Activated CD4-positive, alpha-beta memory T cell treated with anti-CD3 and anti-CD28 coated beads, Interleukin-2, amount 10 ng/mL, durations not matched to agents 7 days and 5 days (primary cell): Measurements from ENCODE around the gene MTCL1. TPM values are rescaled to one million over a fixed set of nuclear protein-coding genes. Genes with fewer than 3 reads are reported as not detected.

Experiments
- CTCF ChIA-PET: fragments of 350-600 bp; sonication (Branson Sonifier 250); formaldehyde crosslinking; loops from one replicate; lab custom pipeline; 2021; ENCODE audit warnings: antibody characterized with exemption, inconsistent platforms; lab: Charles Lee
- POLR2A ChIA-PET: fragments of 350-600 bp; sonication (Branson Sonifier 250); formaldehyde crosslinking; loops from one replicate; lab custom pipeline; 2021; ENCODE audit warnings: antibody characterized with exemption; lab: Charles Lee
- DNase-seq: peaks from one replicate; pipeline ENCODE4 v3.0.0-alpha.2; 2020
- H3K27ac Mint-ChIP-seq: one replicate; pipeline ENCODE4 v1.8.0; 2021; ENCODE audit warnings: mild to moderate bottlenecking, mixed read lengths
- H3K27me3 Mint-ChIP-seq: one replicate; pipeline ENCODE4 v1.8.0; 2021; ENCODE audit warnings: mixed read lengths
- H3K36me3 Mint-ChIP-seq: one replicate; pipeline ENCODE4 v1.8.0; 2021; ENCODE audit warnings: low read depth, mixed read lengths
- H3K4me1 Mint-ChIP-seq: one replicate; pipeline ENCODE4 v1.8.0; 2021; ENCODE audit warnings: mixed read lengths
- H3K4me3 Mint-ChIP-seq: one replicate; pipeline ENCODE4 v1.8.0; 2021; ENCODE audit warnings: mild to moderate bottlenecking, mixed read lengths
- H3K9me3 Mint-ChIP-seq: one replicate; pipeline ENCODE4 v1.8.0; 2021; ENCODE audit warnings: mixed read lengths
- total RNA-seq, 2 experiments: library from RNA; stranded (reverse); gene quantifications; one replicate each; pipeline ENCODE4 v1.2.3, GENCODE V29; 2021

Gene MTCL1
- total RNA-seq, 2 experiments from 2014 or later = 0.75 to 1.1 TPM

DNA sequence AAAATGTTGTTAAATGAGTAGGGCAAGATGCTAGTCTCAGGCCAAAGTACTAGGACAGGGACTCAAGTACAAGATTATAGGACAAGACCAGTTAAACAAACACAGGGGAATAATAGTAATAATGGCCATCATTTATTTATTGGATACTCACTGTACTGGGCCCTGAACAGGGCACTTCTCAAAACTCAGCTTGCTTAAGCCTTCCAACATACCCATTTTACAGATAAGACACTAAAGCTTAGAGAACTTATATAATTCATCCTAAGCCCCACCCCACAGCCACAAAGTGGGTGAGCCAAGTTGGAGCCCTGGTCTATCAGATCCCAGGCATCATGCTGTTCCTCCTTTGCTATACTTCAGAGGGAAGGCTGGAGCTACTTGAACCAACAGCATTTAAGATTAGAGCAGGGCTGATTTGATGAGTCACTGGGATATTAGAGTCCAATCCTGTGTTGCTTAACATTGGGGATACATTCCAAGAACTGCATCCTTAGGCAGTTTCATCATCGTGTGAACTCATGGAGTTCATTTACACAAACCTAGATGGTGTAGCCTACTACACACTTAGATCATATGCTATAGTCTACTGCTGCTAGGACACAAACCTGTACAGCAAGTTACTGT is 153.6 kb downstream of the MTCL1 start:
- Mint-ChIP-seq H3K36me3 (no peaks in the 10 kb centered on the region), H3K4me3 (no peak overlapping the region), H3K27me3 (peaks cover 3% of the 10 kb centered on the region), H3K27ac (no peak overlapping the region), H3K9me3 (no peaks in the 10 kb centered on the region), H3K4me1 (no peaks in the 10 kb centered on the region)
- ChIA-PET POLR2A (no interaction called here), CTCF (no interaction called here)
- no peak for DNase-seq

- CTCF ChIA-PET = no interaction called here
- Mint-ChIP-seq H3K4me1 (no peaks in the 10 kb centered on the region), H3K27me3 (no peaks in the 10 kb centered on the region), H3K27ac (no peak overlapping the region), H3K36me3 (no peaks in the 10 kb centered on the region), H3K9me3 (no peaks in the 10 kb centered on the region), H3K4me3 (no peak overlapping the region)
- POLR2A ChIA-PET = no interaction called here
- DNase-seq = no peak
Measured at GRCh38 chr18:8860845-8861642, 155.7 kb downstream of the MTCL1 start.

- H3K4me3 Mint-ChIP-seq = no peak overlapping the region
- H3K27me3 Mint-ChIP-seq = no peaks in the 10 kb centered on the region
- no peaks in the 10 kb centered on the region for H3K36me3 Mint-ChIP-seq
- H3K9me3 Mint-ChIP-seq = no peaks in the 10 kb centered on the region
- CTCF ChIA-PET = no interaction called here
- H3K27ac Mint-ChIP-seq = no peak overlapping the region
- no peak for DNase-seq
- POLR2A ChIA-PET = no interaction called here
- H3K4me1 Mint-ChIP-seq = no peaks in the 10 kb centered on the region
Measured at GRCh38 chr18:8863427-8863826, 158.1 kb downstream of the MTCL1 start.

- H3K36me3 Mint-ChIP-seq = no peaks in the 10 kb centered on the region
- DNase-seq = no peak
- H3K9me3 Mint-ChIP-seq = no peaks in the 10 kb centered on the region
- ChIA-PET CTCF (interaction anchor here (1.1 kb wide), 1 partner anchor 170 kb away, joined by 3 read pairs; no protein-coding TSS in a partner anchor), POLR2A (no interaction called here)
- H3K27ac Mint-ChIP-seq = no peak overlapping the region
- no peaks in the 10 kb centered on the region for H3K27me3 Mint-ChIP-seq
- H3K4me1 Mint-ChIP-seq = no peaks in the 10 kb centered on the region
- no peak overlapping the region for H3K4me3 Mint-ChIP-seq
Measured at GRCh38 chr18:8865934-8866333, 160.6 kb downstream of the MTCL1 start.

DNA sequence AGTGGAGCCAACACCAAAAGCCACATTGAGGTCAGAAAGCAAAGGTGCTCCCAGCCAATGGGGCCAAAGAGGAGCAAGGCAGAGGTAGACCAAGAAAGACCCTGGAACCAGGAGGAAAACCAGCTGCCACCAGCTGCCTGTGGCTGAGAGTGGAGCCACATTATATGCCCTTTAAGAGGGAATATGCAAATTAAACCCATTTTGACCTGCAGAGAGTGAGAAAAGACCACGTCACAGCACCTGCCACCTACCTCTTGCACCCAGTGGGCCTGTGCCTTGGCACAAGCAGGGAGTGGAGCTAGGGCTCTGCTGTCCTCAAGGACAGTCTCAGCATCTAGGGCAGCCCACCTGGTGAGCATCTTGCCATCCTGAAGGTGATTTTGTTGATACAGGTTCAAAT is 161.3 kb downstream of the MTCL1 start:
- Mint-ChIP-seq H3K36me3 (no peaks in the 10 kb centered on the region), H3K9me3 (no peaks in the 10 kb centered on the region), H3K4me3 (no peak overlapping the region), H3K4me1 (no peaks in the 10 kb centered on the region), H3K27ac (no peak overlapping the region), H3K27me3 (no peaks in the 10 kb centered on the region)
- ChIA-PET CTCF (interaction anchor here (1.1 kb wide), 1 partner anchor 170 kb away, joined by 3 read pairs; no protein-coding TSS in a partner anchor), POLR2A (no interaction called here)
- no peak for DNase-seq

DNA sequence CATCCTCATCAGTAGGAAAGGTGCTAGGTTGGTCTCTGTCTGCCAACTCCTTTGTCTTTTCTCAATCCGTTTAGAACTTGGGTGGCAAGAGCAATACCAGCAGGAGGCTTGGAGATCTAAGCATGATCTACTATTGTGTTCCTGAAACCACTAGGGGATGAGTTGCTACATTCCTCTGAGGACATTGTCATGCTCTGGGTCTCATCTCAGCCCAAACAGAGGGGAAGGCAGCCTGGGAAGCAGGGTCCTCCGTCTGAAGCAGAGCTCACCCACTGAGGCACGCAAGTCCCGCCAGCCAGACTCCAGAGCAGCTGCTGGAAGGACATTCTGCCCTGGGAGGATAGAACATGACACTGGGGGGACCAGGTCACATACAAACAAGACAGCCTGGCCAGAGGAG is 162.9 kb downstream of the MTCL1 start:
- no peaks in the 10 kb centered on the region for H3K9me3 Mint-ChIP-seq
- CTCF ChIA-PET = no interaction called here
- H3K4me1 Mint-ChIP-seq = no peaks in the 10 kb centered on the region
- no peaks in the 10 kb centered on the region for H3K36me3 Mint-ChIP-seq
- no peak for DNase-seq
- H3K4me3 Mint-ChIP-seq = no peak overlapping the region
- H3K27me3 Mint-ChIP-seq = no peaks in the 10 kb centered on the region
- POLR2A ChIA-PET = no interaction called here
- H3K27ac Mint-ChIP-seq = no peak overlapping the region

GRCh38 chr18:8868779-8869415 is 163.5 kb downstream of the MTCL1 start:
- Mint-ChIP-seq H3K27me3 (no peaks in the 10 kb centered on the region), H3K9me3 (no peaks in the 10 kb centered on the region), H3K27ac (no peak overlapping the region), H3K36me3 (no peaks in the 10 kb centered on the region), H3K4me1 (no peaks in the 10 kb centered on the region), H3K4me3 (no peak overlapping the region)
- DNase-seq = no peak
- ChIA-PET POLR2A (no interaction called here), CTCF (no interaction called here)

DNA sequence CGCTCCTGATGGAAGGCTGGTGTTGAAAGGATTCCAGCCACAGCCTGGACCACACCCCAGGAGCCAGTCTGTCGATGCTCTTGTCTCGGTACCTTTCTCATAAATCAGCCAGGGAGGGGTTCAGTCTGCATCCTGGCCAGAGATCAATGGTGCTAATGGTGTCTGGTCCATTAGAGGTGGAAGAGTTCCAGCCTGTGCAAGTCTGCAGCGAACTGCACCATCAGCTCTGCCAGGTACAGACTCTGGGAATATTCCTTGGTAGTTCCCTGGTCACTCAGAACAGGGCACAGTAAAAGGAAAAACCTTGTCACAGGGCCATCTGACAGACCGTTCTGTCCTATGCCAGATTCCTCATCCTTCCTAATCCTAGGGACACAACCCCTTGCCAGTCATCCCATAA is 164.3 kb downstream of the MTCL1 start:
- Mint-ChIP-seq H3K36me3 (no peaks in the 10 kb centered on the region), H3K27me3 (no peaks in the 10 kb centered on the region), H3K4me3 (no peak overlapping the region), H3K9me3 (no peaks in the 10 kb centered on the region), H3K4me1 (no peaks in the 10 kb centered on the region), H3K27ac (no peak overlapping the region)
- POLR2A ChIA-PET = no interaction called here
- no peak for DNase-seq
- CTCF ChIA-PET = no interaction called here

DNA sequence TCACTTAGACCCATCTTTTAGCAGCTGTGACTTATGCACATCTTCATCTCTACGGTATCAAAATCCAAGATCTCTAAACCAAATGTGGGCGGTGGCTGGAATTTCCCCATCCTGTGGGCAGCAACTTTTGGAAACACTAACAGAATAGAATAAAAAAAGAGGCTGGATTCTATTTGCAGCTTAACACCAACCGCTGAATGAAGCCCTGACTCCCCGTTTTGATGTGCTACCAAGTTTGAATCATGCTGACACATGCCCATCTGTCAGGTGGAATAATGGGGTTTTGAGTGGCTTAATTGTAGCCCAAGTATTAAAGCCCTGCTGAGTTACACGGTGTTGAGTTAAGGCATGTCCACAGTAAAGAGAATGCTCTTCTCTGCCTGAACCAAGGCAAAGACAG is 165.2 kb downstream of the MTCL1 start:
- Mint-ChIP-seq H3K36me3 (no peaks in the 10 kb centered on the region), H3K27ac (no peak overlapping the region), H3K9me3 (no peaks in the 10 kb centered on the region), H3K4me3 (no peak overlapping the region), H3K4me1 (no peaks in the 10 kb centered on the region), H3K27me3 (no peaks in the 10 kb centered on the region)
- DNase-seq = no peak
- ChIA-PET CTCF (no interaction called here), POLR2A (no interaction called here)

DNA sequence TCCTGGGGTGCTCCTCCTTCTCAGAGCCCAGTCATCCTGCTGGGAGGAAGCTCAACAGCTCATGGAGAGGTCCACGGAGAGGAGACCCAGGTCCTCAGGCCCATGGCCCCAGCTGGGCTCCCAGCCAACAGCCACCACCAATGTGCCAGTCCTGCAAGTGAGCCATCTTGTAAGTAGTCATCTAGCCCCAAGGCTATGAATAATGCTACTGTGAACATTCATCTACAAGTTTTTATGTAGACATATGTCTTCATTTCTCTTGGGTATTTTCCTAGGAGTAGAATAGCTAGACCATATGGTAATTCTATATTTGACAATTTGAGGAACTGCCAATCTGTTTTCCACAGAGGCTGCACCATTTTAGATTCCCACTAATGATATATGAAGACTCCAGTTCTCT is 166.1 kb downstream of the MTCL1 start:
- no peaks in the 10 kb centered on the region for H3K9me3 Mint-ChIP-seq
- no peak overlapping the region for H3K27ac Mint-ChIP-seq
- DNase-seq = no peak
- peaks cover 2% of the 10 kb centered on the region for H3K27me3 Mint-ChIP-seq
- H3K4me1 Mint-ChIP-seq = no peaks in the 10 kb centered on the region
- ChIA-PET CTCF (no interaction called here), POLR2A (no interaction called here)
- H3K4me3 Mint-ChIP-seq = no peak overlapping the region
- H3K36me3 Mint-ChIP-seq = no peaks in the 10 kb centered on the region

GRCh38 chr18:8874872-8875271 is 169.5 kb downstream of the MTCL1 start:
- Mint-ChIP-seq H3K4me3 (no peak overlapping the region), H3K27ac (no peak overlapping the region), H3K36me3 (no peaks in the 10 kb centered on the region), H3K27me3 (peaks cover 2% of the 10 kb centered on the region), H3K4me1 (no peaks in the 10 kb centered on the region), H3K9me3 (no peaks in the 10 kb centered on the region)
- ChIA-PET POLR2A (no interaction called here), CTCF (no interaction called here)
- no peak for DNase-seq

DNA sequence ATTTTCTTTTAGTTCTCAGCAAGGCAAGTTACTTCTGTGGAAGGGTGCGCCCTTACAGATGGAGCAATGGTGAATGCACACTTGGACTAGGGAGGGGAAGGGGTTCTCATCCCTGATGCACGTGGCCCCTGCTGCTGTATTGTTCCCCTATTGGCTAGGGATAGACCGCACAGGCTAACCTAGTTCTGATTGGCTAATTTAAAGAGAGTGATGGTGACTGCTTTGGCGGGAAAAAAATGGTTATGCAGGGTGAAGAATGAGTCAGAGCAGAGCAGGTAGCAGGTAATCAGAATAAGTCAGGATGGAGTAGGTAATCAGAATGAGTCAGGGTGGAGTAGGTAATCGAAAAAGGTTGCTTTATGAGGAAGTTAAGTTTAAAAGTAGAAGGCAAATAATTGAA is 171.5 kb downstream of the MTCL1 start:
- H3K36me3 Mint-ChIP-seq = no peaks in the 10 kb centered on the region
- ChIA-PET CTCF (no interaction called here), POLR2A (no interaction called here)
- no peak for DNase-seq
- peaks cover 2% of the 10 kb centered on the region for H3K9me3 Mint-ChIP-seq
- no peaks in the 10 kb centered on the region for H3K4me1 Mint-ChIP-seq
- peaks cover 11% of the 10 kb centered on the region for H3K27me3 Mint-ChIP-seq
- H3K4me3 Mint-ChIP-seq = no peak overlapping the region
- H3K27ac Mint-ChIP-seq = no peak overlapping the region

DNA sequence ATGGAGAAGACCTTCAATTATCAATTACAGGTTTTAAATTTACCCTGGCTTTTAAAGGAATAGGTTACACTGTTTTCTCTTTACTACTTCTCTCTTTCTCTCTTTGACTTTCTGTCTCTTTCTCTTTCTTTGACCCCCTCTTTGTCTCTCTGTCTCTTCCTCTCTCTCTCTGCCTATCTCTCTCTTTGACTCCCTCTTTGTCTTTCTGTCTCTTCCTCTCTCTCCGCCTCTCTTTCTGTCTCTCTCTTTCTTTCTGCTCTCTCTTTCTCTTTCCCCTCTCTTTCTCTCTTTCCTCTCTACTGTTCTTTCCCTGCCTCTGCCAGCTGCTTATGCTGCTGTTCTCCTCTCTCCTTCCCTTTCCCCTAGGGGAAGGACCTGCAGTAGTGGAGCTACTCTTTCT is 175.7 kb downstream of the MTCL1 start:
- ChIA-PET CTCF (no interaction called here), POLR2A (no interaction called here)
- H3K27me3 Mint-ChIP-seq = peaks cover 11% of the 10 kb centered on the region
- no peak overlapping the region for H3K4me3 Mint-ChIP-seq
- no peak overlapping the region for H3K27ac Mint-ChIP-seq
- no peaks in the 10 kb centered on the region for H3K36me3 Mint-ChIP-seq
- DNase-seq = no peak
- no peaks in the 10 kb centered on the region for H3K4me1 Mint-ChIP-seq
- H3K9me3 Mint-ChIP-seq = peaks cover 9% of the 10 kb centered on the region
